Measurements from ENCODE around the gene IFIT1B.
"Not testable (repeated sequence)": the region's sequence is repeated elsewhere in the genome, so short reads cannot be mapped to it uniquely, and the experiment has no call there.

- not testable (repeated sequence) for TF ChIP-seq SP1 (CRISPR knock-in tag; conservative IDR thresholded peaks at IDR 0.05); GRHL2 (CRISPR knock-in tag; IDR thresholded peaks at IDR 0.05; ENCODE audit: insufficient replicate concordance, severe bottlenecking); NR3C1 (CRISPR knock-in tag; conservative IDR thresholded peaks at IDR 0.05; ENCODE audit: low read depth)
These were observed 47.8 kb upstream of the IFIT1B start for GRCh38 chr10:89330014-89330413.

Measured in WTC11 (cell line).